ENCODE measurements around the gene C11orf16.
"Not testable (repeated sequence)": the region's sequence is repeated elsewhere in the genome, so short reads cannot be mapped to it uniquely, and the experiment has no call there.

The C11orf16 gene

GRCh38 chr11:8881585-8881984 is 51.2 kb downstream of the C11orf16 start:
- not testable (repeated sequence) for DNase-seq

DNA sequence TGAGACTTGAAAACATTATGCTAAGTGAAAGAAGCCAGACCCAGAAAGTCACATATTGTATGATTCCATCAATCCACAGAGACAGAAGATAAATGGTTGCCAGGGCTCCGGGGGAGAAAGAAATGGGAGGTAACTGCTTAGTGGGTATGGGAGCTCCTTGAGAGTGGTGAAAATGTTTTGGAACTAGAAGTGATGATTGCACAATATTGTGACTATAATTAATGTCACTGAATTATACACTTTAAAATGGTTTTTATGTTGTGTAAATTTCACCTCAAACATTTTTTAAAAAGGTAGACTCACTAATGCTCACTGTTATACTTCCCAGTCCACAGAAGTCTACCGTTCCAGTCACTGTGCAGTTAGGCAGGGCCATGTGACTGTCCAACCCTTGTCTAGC is 54.0 kb downstream of the C11orf16 start:
- no peak for DNase-seq

DNA sequence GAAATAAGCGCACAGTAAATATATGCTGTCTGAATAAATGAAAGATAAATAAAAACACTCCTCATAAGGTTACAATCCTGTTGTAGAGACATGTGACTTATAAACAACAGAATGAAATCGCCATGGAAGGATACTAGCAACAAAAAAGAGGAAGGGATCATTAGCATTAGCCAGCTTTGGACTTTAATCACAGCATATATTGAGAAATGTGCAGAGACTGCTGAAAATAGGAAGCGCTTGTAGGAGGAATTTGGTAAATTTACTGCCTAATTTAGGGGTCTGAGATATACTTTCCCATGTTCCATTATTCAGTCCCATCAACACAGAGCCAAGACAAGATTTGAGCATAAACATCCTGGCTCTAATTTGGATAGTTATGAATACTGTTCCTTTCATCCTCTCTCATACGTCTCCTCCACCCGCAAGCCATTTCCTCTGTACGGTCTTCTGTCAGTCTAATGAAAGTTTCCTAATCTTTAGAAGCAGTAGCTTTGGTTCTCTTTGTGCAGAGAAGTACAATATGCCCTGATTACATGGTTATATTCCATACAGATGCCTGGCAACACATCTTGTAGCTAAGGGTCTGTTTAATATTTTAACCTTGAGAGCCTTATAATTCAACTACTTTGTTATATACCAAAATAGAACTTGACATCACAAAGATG is 58.9 kb downstream of the C11orf16 start:
- DNase-seq: no peak

GRCh38 chr11:8871962-8872361 is 60.8 kb downstream of the C11orf16 start:
- DNase-seq: no peak

DNA sequence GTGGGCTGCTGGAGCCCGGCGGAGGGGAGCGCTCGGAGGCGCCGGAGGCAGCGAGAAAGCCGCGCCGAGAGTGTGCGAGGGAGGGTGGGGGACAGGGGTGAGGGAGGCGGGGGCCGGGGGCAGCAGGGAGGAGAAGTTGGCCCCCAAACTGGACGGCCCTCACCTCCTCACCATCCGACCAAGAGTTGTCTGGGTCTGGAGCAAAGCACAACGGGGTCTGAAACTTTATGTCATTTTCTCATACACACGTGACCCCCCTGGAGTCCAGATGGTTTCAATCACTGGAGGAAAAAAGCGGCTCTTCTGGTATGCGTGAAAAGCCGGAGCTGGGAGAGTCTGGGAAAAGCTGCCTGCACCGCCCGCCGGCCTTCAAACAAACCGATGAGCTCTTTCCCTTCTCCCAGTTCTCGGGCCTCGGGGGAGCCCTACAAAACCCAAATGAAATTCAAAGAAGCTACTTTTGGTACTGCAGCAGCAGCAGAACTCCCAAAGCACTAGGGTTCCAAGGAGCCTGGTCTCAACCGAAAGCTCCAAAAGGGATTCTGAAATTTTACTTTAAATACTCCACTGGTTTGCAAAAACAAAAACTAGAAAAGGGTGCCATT is 61.5 kb downstream of the C11orf16 start:
- DNase-seq: no peak

GRCh38 chr11:8870411-8871170 is 62.2 kb downstream of the C11orf16 start:
- no peak for DNase-seq
